Measurements from ENCODE around the gene XYLT2.

XYLT2 gene

GRCh38 chr17:50370052-50370451, 24.1 kb downstream of the XYLT2 start:
- TF ChIP-seq POLR2AphosphoS5 (IDR thresholded peaks at IDR 0.05; ENCODE audit: low read depth, low read length) (no peak), SPI1 (IDR thresholded peaks at IDR 0.05; ENCODE audit: low read depth, low read length) (no peak), PAX5 (IDR thresholded peaks at IDR 0.05; ENCODE audit: insufficient read depth, low read length, severe bottlenecking) (no peak), TAF1 (IDR thresholded peaks at IDR 0.05; ENCODE audit: low read depth, low read length) (no peak), POLR2A (IDR thresholded peaks at IDR 0.05; ENCODE audit: low read depth, low read length) (no peak), POU2F2 (IDR thresholded peaks at IDR 0.05; ENCODE audit: low read depth, low read length) (no peak)
- DNase-seq (ENCODE audit: insufficient read length, low spot score) = no peak
- FAIRE-seq = no peak

- TF ChIP-seq SPI1 (IDR thresholded peaks at IDR 0.05; ENCODE audit: low read depth, low read length) (no peak), POLR2AphosphoS5 (IDR thresholded peaks at IDR 0.05; ENCODE audit: low read depth, low read length) (no peak), TAF1 (IDR thresholded peaks at IDR 0.05; ENCODE audit: low read depth, low read length) (no peak), POU2F2 (IDR thresholded peaks at IDR 0.05; ENCODE audit: low read depth, low read length) (no peak), PAX5 (IDR thresholded peaks at IDR 0.05; ENCODE audit: insufficient read depth, low read length, severe bottlenecking) (no peak), POLR2A (IDR thresholded peaks at IDR 0.05; ENCODE audit: low read depth, low read length) (no peak)
- FAIRE-seq (no peak), DNase-seq (ENCODE audit: insufficient read length, low spot score) (no peak)
Observed at GRCh38 chr17:50371526-50371925, 25.6 kb downstream of the XYLT2 start.

- no peak for FAIRE-seq
- TF ChIP-seq POU2F2 (IDR thresholded peaks at IDR 0.05; ENCODE audit: low read depth, low read length) = no peak
- TF ChIP-seq PAX5 (IDR thresholded peaks at IDR 0.05; ENCODE audit: insufficient read depth, low read length, severe bottlenecking) = no peak
- no peak for TF ChIP-seq POLR2AphosphoS5 (IDR thresholded peaks at IDR 0.05; ENCODE audit: low read depth, low read length)
- TF ChIP-seq SPI1 (IDR thresholded peaks at IDR 0.05; ENCODE audit: low read depth, low read length) = no peak
- no peak for TF ChIP-seq TAF1 (IDR thresholded peaks at IDR 0.05; ENCODE audit: low read depth, low read length)
- TF ChIP-seq POLR2A (IDR thresholded peaks at IDR 0.05; ENCODE audit: low read depth, low read length) = no peak
- DNase-seq (ENCODE audit: insufficient read length, low spot score) = no peak
Observed at GRCh38 chr17:50372222-50372757, 26.4 kb downstream of the XYLT2 start.

- TF ChIP-seq POU2F2 (IDR thresholded peaks at IDR 0.05; ENCODE audit: low read depth, low read length) = peak; percentile 90
- peak; percentile 45 for TF ChIP-seq SPI1 (IDR thresholded peaks at IDR 0.05; ENCODE audit: low read depth, low read length)
- TF ChIP-seq TAF1 (IDR thresholded peaks at IDR 0.05; ENCODE audit: low read depth, low read length) = peak; percentile 96
- peak; percentile 97 for TF ChIP-seq POLR2AphosphoS5 (IDR thresholded peaks at IDR 0.05; ENCODE audit: low read depth, low read length)
- TF ChIP-seq PAX5 (IDR thresholded peaks at IDR 0.05; ENCODE audit: insufficient read depth, low read length, severe bottlenecking) = no peak
- TF ChIP-seq POLR2A (IDR thresholded peaks at IDR 0.05; ENCODE audit: low read depth, low read length) = peak; percentile 97
- FAIRE-seq = peak; percentile 97
- DNase-seq (ENCODE audit: insufficient read length, low spot score) = peak; percentile 76
Observed at GRCh38 chr17:50372758-50373556, 27.0 kb downstream of the XYLT2 start, which contains the start of the genes EME1 and MRPL27. EME1 (plus strand) TSS chr17:50373229; CDS start chr17:50375209, 1,980 bp downstream. MRPL27 (minus strand) TSS chr17:50373184; CDS start chr17:50373170, 14 bp downstream.

GRCh38 chr17:50373705-50374104, 27.8 kb downstream of the XYLT2 start:
- DNase-seq (ENCODE audit: insufficient read length, low spot score) (no peak), FAIRE-seq (peak; percentile 16)
- TF ChIP-seq TAF1 (IDR thresholded peaks at IDR 0.05; ENCODE audit: low read depth, low read length) (no peak), POLR2AphosphoS5 (IDR thresholded peaks at IDR 0.05; ENCODE audit: low read depth, low read length) (no peak), POU2F2 (IDR thresholded peaks at IDR 0.05; ENCODE audit: low read depth, low read length) (no peak)

- no peak for FAIRE-seq
- no peak for DNase-seq (ENCODE audit: insufficient read length, low spot score)
- TF ChIP-seq POLR2AphosphoS5 (IDR thresholded peaks at IDR 0.05; ENCODE audit: low read depth, low read length) = no peak
- no peak for TF ChIP-seq TAF1 (IDR thresholded peaks at IDR 0.05; ENCODE audit: low read depth, low read length)
- no peak for TF ChIP-seq PAX5 (IDR thresholded peaks at IDR 0.05; ENCODE audit: insufficient read depth, low read length, severe bottlenecking)
- TF ChIP-seq POU2F2 (IDR thresholded peaks at IDR 0.05; ENCODE audit: low read depth, low read length) = no peak
- TF ChIP-seq POLR2A (IDR thresholded peaks at IDR 0.05; ENCODE audit: low read depth, low read length) = no peak
- no peak for TF ChIP-seq SPI1 (IDR thresholded peaks at IDR 0.05; ENCODE audit: low read depth, low read length)
Observed at GRCh38 chr17:50375858-50376538, 30.1 kb downstream of the XYLT2 start.

GRCh38 chr17:50379351-50380132, 33.6 kb downstream of the XYLT2 start:
- FAIRE-seq (no peak), DNase-seq (ENCODE audit: insufficient read length, low spot score) (no peak)
- TF ChIP-seq PAX5 (IDR thresholded peaks at IDR 0.05; ENCODE audit: insufficient read depth, low read length, severe bottlenecking) (no peak), POU2F2 (IDR thresholded peaks at IDR 0.05; ENCODE audit: low read depth, low read length) (no peak)

- FAIRE-seq (no peak), DNase-seq (ENCODE audit: insufficient read length, low spot score) (no peak)
- TF ChIP-seq PAX5 (IDR thresholded peaks at IDR 0.05; ENCODE audit: insufficient read depth, low read length, severe bottlenecking) (no peak), SPI1 (IDR thresholded peaks at IDR 0.05; ENCODE audit: low read depth, low read length) (no peak), POLR2AphosphoS5 (IDR thresholded peaks at IDR 0.05; ENCODE audit: low read depth, low read length) (peak; percentile 78), POU2F2 (IDR thresholded peaks at IDR 0.05; ENCODE audit: low read depth, low read length) (0 out of 2 replicates have a peak, but pooled peaks have one; percentile 7), POLR2A (IDR thresholded peaks at IDR 0.05; ENCODE audit: low read depth, low read length) (peak; percentile 34), TAF1 (IDR thresholded peaks at IDR 0.05; ENCODE audit: low read depth, low read length) (no peak)
Observed at GRCh38 chr17:50380369-50381259, 34.7 kb downstream of the XYLT2 start.

Data from GM12891 (cell line).